SK-N-SH (cell line): ENCODE results near the gene FKBP2. TPM values are rescaled to one million over a fixed set of nuclear protein-coding genes. Genes with fewer than 3 reads are reported as not detected.

ENCODE experiments used
- CTCF ChIA-PET: fragments of 300-600, 350-600 bp; formaldehyde crosslinking; extraction: SDS; loops from one replicate; lab custom pipeline; 2021; lab: Yijun Ruan, JAX
- POLR2A ChIA-PET: fragments of 350-600 bp; sonication (Branson Sonifier 250); formaldehyde crosslinking; extraction: SDS; loops from one replicate; lab custom pipeline; 2020; ENCODE audit warnings: antibody characterized with exemption, inconsistent platforms; lab: Yijun Ruan, JAX
- DNase-seq: peaks from one replicate; pipeline ENCODE4 v3.0.0; 2012
- H2AFZ ChIP-seq: fragments of 200-600 bp; sonication (generic); 2 replicates; pipeline ENCODE4 v1.8.1; 2016; ENCODE audit warnings: antibody characterized with exemption, mild to moderate bottlenecking, low read depth
- H3F3A ChIP-seq: fragments of 200-600 bp; sonication (generic); replicated peaks from 2 replicates; pipeline ENCODE3; 2016; ENCODE audit warnings: antibody characterized with exemption, mild to moderate bottlenecking; ENCODE audit not compliant: insufficient read depth
- H3K27ac ChIP-seq, 2 experiments: fragments of 200-500 bp in 1 of 2; fragments of 200-600 bp in 1 of 2; sonication (Bioruptor generic) in 1 of 2; sonication (generic), shearing (Covaris generic) in 1 of 2; 2 replicates each; pipeline versions ENCODE4 v1.5.1 to v1.6.1; 2014 to 2016; ENCODE audit warnings: low read depth in 2 of 2, inconsistent platforms in 1 of 2, low read length in 1 of 2, mild to moderate bottlenecking in 1 of 2, mixed read lengths in 1 of 2
- H3K27me3 ChIP-seq: fragments of 200-600 bp; sonication (generic), shearing (Covaris generic); 2 replicates; pipeline ENCODE4 v1.6.1; 2016; ENCODE audit warnings: mixed run types; ENCODE audit not compliant: insufficient read depth
- H3K36me3 ChIP-seq, 2 experiments: fragments of 200-500 bp in 1 of 2; fragments of 200-600 bp in 1 of 2; sonication (Bioruptor generic) in 1 of 2; sonication (generic) in 1 of 2; replicated peaks in 1 of 2; 2 replicates each; pipeline versions ENCODE3 to v1.5.1; 2014 to 2016; ENCODE audit warnings: low read length in 1 of 2, mild to moderate bottlenecking in 1 of 2; ENCODE audit not compliant: insufficient read depth in 2 of 2, control insufficient read depth in 1 of 2
- H3K4me1 ChIP-seq, 2 experiments: fragments of 200-500 bp in 1 of 2; fragments of 200-600 bp in 1 of 2; sonication (Bioruptor generic) in 1 of 2; sonication (generic), shearing (Covaris generic) in 1 of 2; 2 replicates each; pipeline versions ENCODE4 v1.5.1 to v1.6.1; 2014 to 2016; ENCODE audit warnings: low read depth in 1 of 2, low read length in 1 of 2, mixed run types in 1 of 2; ENCODE audit not compliant: insufficient read depth in 2 of 2, control insufficient read depth in 1 of 2
- H3K4me2 ChIP-seq: fragments of 200-600 bp; sonication (generic), shearing (Covaris generic); 2 replicates; pipeline ENCODE4 v1.6.1; 2017; ENCODE audit warnings: mixed run types
- H3K4me3 ChIP-seq, 2 experiments: fragments of 200-500 bp in 1 of 2; fragments of 200-600 bp in 1 of 2; sonication (Bioruptor generic) in 1 of 2; sonication (generic), shearing (Covaris generic) in 1 of 2; 2 replicates each; pipeline versions ENCODE4 v1.5.1 to v1.8.1; 2014 to 2016; ENCODE audit warnings: low read depth in 2 of 2, inconsistent platforms in 1 of 2, low read length in 1 of 2, mild to moderate bottlenecking in 1 of 2, mixed read lengths in 1 of 2, moderate library complexity in 1 of 2
- H3K79me2 ChIP-seq: fragments of 200-600 bp; sonication (generic); 2 replicates; pipeline ENCODE4 v1.8.1; 2017; ENCODE audit warnings: mild to moderate bottlenecking; ENCODE audit not compliant: insufficient read depth
- H3K9ac ChIP-seq: fragments of 200-600 bp; sonication (generic); 2 replicates; pipeline ENCODE4 v1.6.1; 2017; ENCODE audit warnings: mixed run types
- H3K9me2 ChIP-seq: fragments of 200-600 bp; sonication (generic); 2 replicates; pipeline ENCODE4 v1.6.1; 2017; ENCODE audit warnings: mixed run types
- H3K9me3 ChIP-seq: fragments of 200-600 bp; sonication (generic); 2 replicates; pipeline ENCODE4 v1.6.1; 2017; ENCODE audit warnings: mixed run types, mild to moderate bottlenecking, moderate library complexity
- H4K20me1 ChIP-seq: fragments of 200-600 bp; sonication (generic); 2 replicates; pipeline ENCODE4 v1.6.1; 2017; ENCODE audit warnings: mild to moderate bottlenecking, mixed run types; ENCODE audit not compliant: insufficient read depth
- CHD2 ChIP-seq: fragments of 150-350 bp; IDR thresholded peaks from 2 replicates; pipeline ENCODE4 v1.6.1; 2018; ENCODE audit warnings: low read length; ENCODE audit not compliant: partially characterized antibody
- CTCF ChIP-seq: fragments of 200-600 bp; sonication (generic); IDR thresholded peaks from 2 replicates; pipeline ENCODE4 v1.6.1; 2017; ENCODE audit warnings: antibody characterized with exemption, mild to moderate bottlenecking, moderate library complexity
- ELF1 ChIP-seq: IDR thresholded peaks from 2 replicates; pipeline ENCODE4 v1.4.0; 2012
- EP300 ChIP-seq, 2 experiments: IDR thresholded peaks; 2 replicates each; pipeline versions ENCODE4 v1.4.0 to v1.6.1; 2012; ENCODE audit warnings: borderline replicate concordance in 1 of 2, low read depth in 1 of 2, low read length in 1 of 2
- FOSL2 ChIP-seq: IDR thresholded peaks from 2 replicates; pipeline ENCODE4 v1.4.0; 2012; ENCODE audit warnings: low read depth, mild to moderate bottlenecking, moderate library complexity, borderline replicate concordance
- GATA2 ChIP-seq: sonication (generic); formaldehyde crosslinking; IDR thresholded peaks from 2 replicates; pipeline ENCODE4 v1.5.0; 2020; ENCODE audit warnings: mild to moderate bottlenecking, missing genetic modification reagents
- MAX ChIP-seq: IDR thresholded peaks from 2 replicates; pipeline ENCODE4 v1.4.0; 2012; ENCODE audit warnings: low read depth
- MXI1 ChIP-seq: IDR thresholded peaks from 2 replicates; pipeline ENCODE4 v1.6.1; 2012; ENCODE audit warnings: mild to moderate bottlenecking, low read depth, low read length, improper control_type of control experiment
- NFIC ChIP-seq: IDR thresholded peaks from 2 replicates; pipeline ENCODE4 v1.4.0; 2012; ENCODE audit warnings: borderline replicate concordance
- NRF1 ChIP-seq: IDR thresholded peaks from 2 replicates; pipeline ENCODE4 v1.6.1; 2012; ENCODE audit warnings: low read depth, mild to moderate bottlenecking, low read length
- POLR2AphosphoS5 ChIP-seq: IDR thresholded peaks from 2 replicates; pipeline ENCODE4 v1.6.1; 2012; ENCODE audit warnings: low read depth, low read length
- SIN3A ChIP-seq: IDR thresholded peaks from 2 replicates; pipeline ENCODE4 v1.6.1; 2012; ENCODE audit warnings: low read depth, mild to moderate bottlenecking, low read length, moderate library complexity, borderline replicate concordance
- USF1 ChIP-seq: IDR thresholded peaks from 2 replicates; pipeline ENCODE4 v1.4.0; 2012; ENCODE audit warnings: low read depth, borderline replicate concordance
- YY1 ChIP-seq: IDR thresholded peaks from 2 replicates; pipeline ENCODE4 v1.4.0; 2012; ENCODE audit warnings: low read depth, mild to moderate bottlenecking
- WGBS: methylation state at CpG from one replicate; pipeline ENCODE4 v1.1.6; 2017; ENCODE audit warnings: low lambda C conversion rate; 5-methylcytosine and 5-hydroxymethylcytosine counted together
- polyA plus RNA-seq, 3 experiments: library from polyadenylated mRNA; depleted of rRNA; stranded (reverse); fragments of >200 nt; gene quantifications; 2 replicates each; pipeline ENCODE4 v1.2.3, GENCODE V29; 2012
- TF ChIP-seq, protein P1 (sequence below): IDR thresholded peaks from 2 replicates; pipeline ENCODE4 v1.6.1; 2012; ENCODE audit warnings: mild to moderate bottlenecking, low read depth, low read length, moderate library complexity

Gene FKBP2
- polyA plus RNA-seq, 1 of the 3 experiments (the other 2 are of a cell fraction): 127 TPM

DNA sequence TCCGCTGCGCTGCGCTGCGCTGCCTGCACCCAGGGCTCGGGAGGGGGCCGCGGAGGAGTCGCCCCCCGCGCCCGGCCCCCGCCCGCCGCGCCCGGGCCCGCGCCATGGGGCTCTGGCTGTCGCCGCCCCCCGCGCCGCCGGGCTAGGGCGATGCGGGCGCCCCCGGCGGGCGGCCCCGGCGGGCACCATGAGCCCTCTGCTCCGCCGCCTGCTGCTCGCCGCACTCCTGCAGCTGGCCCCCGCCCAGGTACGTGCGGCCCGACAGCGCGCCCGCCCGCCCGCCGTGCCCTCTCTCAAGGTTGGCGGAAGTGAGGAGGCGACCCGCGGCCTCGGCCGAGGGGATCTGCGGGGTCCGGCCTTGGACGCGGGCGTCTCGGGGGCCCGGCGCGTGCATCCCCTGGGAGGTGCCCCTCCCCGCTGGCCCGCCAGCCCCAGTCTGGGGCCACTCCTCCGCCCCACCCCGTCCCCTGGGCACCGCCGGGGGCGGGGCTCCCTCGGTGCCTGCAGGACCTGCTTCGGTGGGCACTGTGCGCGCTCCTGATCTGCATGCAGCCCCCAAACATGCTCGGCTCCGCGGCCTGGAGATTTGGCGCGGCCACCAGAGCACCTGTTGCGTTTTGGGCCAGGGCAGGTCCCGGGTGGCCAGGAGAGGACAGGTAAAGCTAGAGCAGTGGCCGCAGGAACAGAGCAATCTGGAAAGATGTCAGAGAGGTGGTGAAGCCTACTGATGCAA is 6.1 kb upstream of the FKBP2 start:
- Histone ChIP-seq H3K9ac (peak overlapping the region; percentile 63), H3K27ac (peak overlapping the region in 1 of 2 experiments; percentile 83; a peak in 2 of 4 replicates), H4K20me1 (no peaks in the 10 kb centered on the region), H3K9me3 (no peaks in the 10 kb centered on the region), H3K27me3 (no peaks in the 10 kb centered on the region), H3K4me1 (peaks cover 11 to 42% of the 10 kb centered on the region in 2 experiments; a peak in 2 of 4 replicates), H3K36me3 (peaks cover 0 to 18% of the 10 kb centered on the region in 2 experiments), H3K79me2 (peaks cover 19% of the 10 kb centered on the region), H3K9me2 (no peaks in the 10 kb centered on the region), H3K4me3 (peak overlapping the region; percentile 63 to 66), H3F3A (peaks cover 32% of the 10 kb centered on the region), H2AFZ (no peak overlapping the region), H3K4me2 (peak overlapping the region; percentile 89)
- POLR2A ChIA-PET: interaction anchor here (0.6 kb wide), 1 partner anchor 1380 kb away, joined by 3 read pairs; no protein-coding TSS in a partner anchor
- 6% methylated on average over 10 of the region's 80 CpGs for WGBS
- peak; percentile 79 for DNase-seq
- CTCF ChIA-PET: interaction anchor here (1.1 to 3.4 kb wide), 5 partner anchors 16 to 69 kb away, joined by 4 to 15 read pairs (median 6); partner anchors contain the start of gene PLCB3
- peak; percentile 42; the same call in 1 of the 2 replicates for TF ChIP-seq SIN3A
- TF ChIP-seq CTCF: no peak
- peak; percentile 60 for TF ChIP-seq MXI1
- TF ChIP-seq YY1: no peak
- TF ChIP-seq POLR2AphosphoS5: peak; percentile 20; the same call in 1 of the 2 replicates
- no peak for TF ChIP-seq NRF1

- peaks cover 37% of the 10 kb centered on the region for H3F3A ChIP-seq
- peaks cover 16 to 47% of the 10 kb centered on the region in 2 experiments; a peak in 2 of 4 replicates for H3K4me1 ChIP-seq
- peaks cover 0 to 18% of the 10 kb centered on the region in 2 experiments for H3K36me3 ChIP-seq
- no peak for DNase-seq
- no peaks in the 10 kb centered on the region for H3K9me2 ChIP-seq
- H4K20me1 ChIP-seq: no peaks in the 10 kb centered on the region
- peak overlapping the region; percentile 89 for H3K4me2 ChIP-seq
- H3K9me3 ChIP-seq: no peaks in the 10 kb centered on the region
- peaks cover 19% of the 10 kb centered on the region for H3K79me2 ChIP-seq
- POLR2A ChIA-PET: interaction anchor here (1.2 kb wide), 1 partner anchor 35 kb away, joined by 4 read pairs; no protein-coding TSS in a partner anchor
- peak overlapping the region; percentile 63 for H3K9ac ChIP-seq
- peak overlapping the region; percentile 63 to 66 for H3K4me3 ChIP-seq
- H3K27me3 ChIP-seq: no peaks in the 10 kb centered on the region
- CTCF ChIA-PET: interaction anchor here (1.1 to 1.6 kb wide), 3 partner anchors 15 to 65 kb away, joined by 4 to 6 read pairs (median 5); partner anchors contain the start of gene PLCB3
- H3K27ac ChIP-seq: peak overlapping the region in 1 of 2 experiments; percentile 83; a peak in 1 of 4 replicates
- 84% methylated on average over 12 of the region's 12 CpGs for WGBS
- H2AFZ ChIP-seq: no peak overlapping the region
- TF ChIP-seq USF1: no peak
- no peak for TF ChIP-seq FOSL2
- TF ChIP-seq MAX: no peak
- TF ChIP-seq, protein P1, sequence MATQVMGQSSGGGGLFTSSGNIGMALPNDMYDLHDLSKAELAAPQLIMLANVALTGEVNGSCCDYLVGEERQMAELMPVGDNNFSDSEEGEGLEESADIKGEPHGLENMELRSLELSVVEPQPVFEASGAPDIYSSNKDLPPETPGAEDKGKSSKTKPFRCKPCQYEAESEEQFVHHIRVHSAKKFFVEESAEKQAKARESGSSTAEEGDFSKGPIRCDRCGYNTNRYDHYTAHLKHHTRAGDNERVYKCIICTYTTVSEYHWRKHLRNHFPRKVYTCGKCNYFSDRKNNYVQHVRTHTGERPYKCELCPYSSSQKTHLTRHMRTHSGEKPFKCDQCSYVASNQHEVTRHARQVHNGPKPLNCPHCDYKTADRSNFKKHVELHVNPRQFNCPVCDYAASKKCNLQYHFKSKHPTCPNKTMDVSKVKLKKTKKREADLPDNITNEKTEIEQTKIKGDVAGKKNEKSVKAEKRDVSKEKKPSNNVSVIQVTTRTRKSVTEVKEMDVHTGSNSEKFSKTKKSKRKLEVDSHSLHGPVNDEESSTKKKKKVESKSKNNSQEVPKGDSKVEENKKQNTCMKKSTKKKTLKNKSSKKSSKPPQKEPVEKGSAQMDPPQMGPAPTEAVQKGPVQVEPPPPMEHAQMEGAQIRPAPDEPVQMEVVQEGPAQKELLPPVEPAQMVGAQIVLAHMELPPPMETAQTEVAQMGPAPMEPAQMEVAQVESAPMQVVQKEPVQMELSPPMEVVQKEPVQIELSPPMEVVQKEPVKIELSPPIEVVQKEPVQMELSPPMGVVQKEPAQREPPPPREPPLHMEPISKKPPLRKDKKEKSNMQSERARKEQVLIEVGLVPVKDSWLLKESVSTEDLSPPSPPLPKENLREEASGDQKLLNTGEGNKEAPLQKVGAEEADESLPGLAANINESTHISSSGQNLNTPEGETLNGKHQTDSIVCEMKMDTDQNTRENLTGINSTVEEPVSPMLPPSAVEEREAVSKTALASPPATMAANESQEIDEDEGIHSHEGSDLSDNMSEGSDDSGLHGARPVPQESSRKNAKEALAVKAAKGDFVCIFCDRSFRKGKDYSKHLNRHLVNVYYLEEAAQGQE: no peak
- TF ChIP-seq EP300 (IDR thresholded peaks at IDR 0.05; ENCODE audit: borderline replicate concordance in 1 of 2, low read depth in 1 of 2, low read length in 1 of 2): no peak
- no peak for TF ChIP-seq NFIC
- no peak for TF ChIP-seq CTCF
- TF ChIP-seq CHD2: no peak
- no peak for TF ChIP-seq ELF1
- no peak for TF ChIP-seq GATA2 (CRISPR knock-in tag)
Measured at GRCh38 chr11:64235437-64236161, 5.3 kb upstream of the FKBP2 start.
